Karpas-422 (cell line): ENCODE data around the gene CAPN5. TPM values are rescaled to one million over a fixed set of nuclear protein-coding genes. Genes with fewer than 3 reads are reported as not detected.

ENCODE experiments used
- DNase-seq: peaks from one replicate; pipeline ENCODE4 v3.0.0-alpha.2; 2015
- H2AFZ ChIP-seq: fragments of 200-600 bp; sonication (generic); 2 replicates; pipeline ENCODE4 v1.6.1; 2014; ENCODE audit warnings: antibody characterized with exemption, low read length, mixed read lengths
- H3K27ac ChIP-seq: fragments of 200-600 bp; sonication (generic); 2 replicates; pipeline ENCODE4 v1.5.1; 2014; ENCODE audit warnings: mild to moderate bottlenecking, low read length, moderate library complexity
- H3K27me3 ChIP-seq: fragments of 200-600 bp; sonication (generic); 2 replicates; pipeline ENCODE4 v1.6.1; 2014; ENCODE audit warnings: low read length, mixed read lengths
- H3K36me3 ChIP-seq: fragments of 200-600 bp; sonication (generic); 2 replicates; pipeline ENCODE4 v1.6.1; 2014; ENCODE audit warnings: low read length, mixed read lengths; ENCODE audit not compliant: insufficient read depth
- H3K4me1 ChIP-seq: fragments of 200-600 bp; sonication (generic); 2 replicates; pipeline ENCODE4 v1.6.1; 2014; ENCODE audit warnings: mild to moderate bottlenecking, low read length, mixed read lengths
- H3K4me2 ChIP-seq: fragments of 200-600 bp; sonication (generic); 2 replicates; pipeline ENCODE4 v1.6.1; 2014; ENCODE audit warnings: low read length, low read depth, mild to moderate bottlenecking; ENCODE audit not compliant: poor library complexity, severe bottlenecking
- H3K4me3 ChIP-seq: fragments of 200-600 bp; sonication (generic); 2 replicates; pipeline ENCODE4 v1.5.1; 2014; ENCODE audit warnings: mild to moderate bottlenecking, antibody characterized with exemption, low read length, mixed read lengths
- H3K79me2 ChIP-seq: fragments of 200-600 bp; sonication (generic); 2 replicates; pipeline ENCODE4 v1.6.1; 2014; ENCODE audit warnings: mild to moderate bottlenecking, low read length, mixed read lengths
- H3K9ac ChIP-seq: fragments of 200-600 bp; sonication (generic); 2 replicates; pipeline ENCODE4 v1.6.0; 2014; ENCODE audit warnings: low read length
- H3K9me2 ChIP-seq: fragments of 200-600 bp; sonication (generic), shearing (Covaris generic); replicated peaks from 2 replicates; pipeline ENCODE4 v1.6.0; 2014; ENCODE audit warnings: mild to moderate bottlenecking, low read length, moderate library complexity; ENCODE audit not compliant: insufficient read depth
- H3K9me3 ChIP-seq: fragments of 300-700, 200-600 bp; sonication (generic); 2 replicates; pipeline ENCODE4 v1.6.1; 2014; ENCODE audit warnings: low read length, mixed read lengths
- H4K20me1 ChIP-seq: fragments of 200-600 bp; sonication (generic); 2 replicates; pipeline ENCODE4 v1.6.1; 2014; ENCODE audit warnings: mild to moderate bottlenecking, antibody characterized with exemption, low read length, low read depth; ENCODE audit not compliant: insufficient read depth
- total RNA-seq: library from RNA; depleted of rRNA; stranded (reverse); fragments of >200 nt; shearing (Covaris generic); gene quantifications from 2 replicates; pipeline ENCODE4 v1.2.3, GENCODE V29; 2014; ENCODE audit warnings: low replicate concordance

Gene CAPN5
- total RNA-seq, 1 experiment from 2014 or later, result 0.07 TPM

- Histone ChIP-seq H3K4me3 (no peak overlapping the region), H3K4me2 (no peak overlapping the region), H3K9me2 (no peaks in the 10 kb centered on the region), H3K36me3 (no peaks in the 10 kb centered on the region), H4K20me1 (0 out of 2 replicates have a peak, but pooled peaks cover 7% of the 10 kb centered on the region), H2AFZ (no peak overlapping the region), H3K27me3 (no peaks in the 10 kb centered on the region), H3K4me1 (no peaks in the 10 kb centered on the region; the same call in 1 of the 2 replicates), H3K9ac (no peak overlapping the region), H3K79me2 (no peaks in the 10 kb centered on the region), H3K27ac (no peak overlapping the region), H3K9me3 (no peaks in the 10 kb centered on the region)
- DNase-seq, result no peak
These were observed 62.5 kb downstream of the CAPN5 start for GRCh38 chr11:77129069-77129841.

- no peak overlapping the region for H2AFZ ChIP-seq
- H3K9ac ChIP-seq, result no peak overlapping the region
These were observed 63.3 kb downstream of the CAPN5 start for GRCh38 chr11:77129842-77130756.

GRCh38 chr11:77130763-77131513 lies 64.2 kb downstream of the CAPN5 start:
- Histone ChIP-seq H3K9ac (no peak overlapping the region), H4K20me1 (0 out of 2 replicates have a peak, but pooled peaks cover 7% of the 10 kb centered on the region), H3K79me2 (no peaks in the 10 kb centered on the region), H2AFZ (no peak overlapping the region), H3K4me3 (no peak overlapping the region), H3K4me2 (no peak overlapping the region), H3K4me1 (no peaks in the 10 kb centered on the region; the same call in 1 of the 2 replicates), H3K27ac (no peak overlapping the region), H3K27me3 (no peaks in the 10 kb centered on the region), H3K9me2 (no peaks in the 10 kb centered on the region), H3K9me3 (no peaks in the 10 kb centered on the region), H3K36me3 (no peaks in the 10 kb centered on the region)
- DNase-seq, result no peak

More at GRCh38 chr11:77129842-77130756, 63.3 kb downstream of the CAPN5 start:
- H3K4me2 ChIP-seq, result no peak overlapping the region
- no peaks in the 10 kb centered on the region for H3K9me3 ChIP-seq
- no peak overlapping the region for H3K4me3 ChIP-seq
- no peak for DNase-seq
- H3K79me2 ChIP-seq, result no peaks in the 10 kb centered on the region
- no peaks in the 10 kb centered on the region; the same call in 1 of the 2 replicates for H3K4me1 ChIP-seq
- no peaks in the 10 kb centered on the region for H3K27me3 ChIP-seq
- 0 out of 2 replicates have a peak, but pooled peaks cover 7% of the 10 kb centered on the region for H4K20me1 ChIP-seq
- H3K36me3 ChIP-seq, result no peaks in the 10 kb centered on the region
- no peak overlapping the region for H3K27ac ChIP-seq
- H3K9me2 ChIP-seq, result no peaks in the 10 kb centered on the region

GRCh38 chr11:77131560-77131959 lies 64.8 kb downstream of the CAPN5 start:
- Histone ChIP-seq H3K9ac (no peak overlapping the region), H3K4me2 (no peak overlapping the region), H2AFZ (no peak overlapping the region), H3K4me3 (no peak overlapping the region), H3K27me3 (no peaks in the 10 kb centered on the region), H3K4me1 (no peaks in the 10 kb centered on the region; the same call in 1 of the 2 replicates), H3K79me2 (no peaks in the 10 kb centered on the region), H3K9me3 (no peaks in the 10 kb centered on the region), H3K27ac (no peak overlapping the region), H3K9me2 (no peaks in the 10 kb centered on the region), H3K36me3 (no peaks in the 10 kb centered on the region), H4K20me1 (0 out of 2 replicates have a peak, but pooled peaks cover 7% of the 10 kb centered on the region)
- no peak for DNase-seq

- Histone ChIP-seq H3K9me2 (no peaks in the 10 kb centered on the region), H3K79me2 (no peaks in the 10 kb centered on the region), H3K4me3 (no peak overlapping the region), H3K27me3 (no peaks in the 10 kb centered on the region), H3K4me1 (no peaks in the 10 kb centered on the region; the same call in 1 of the 2 replicates), H3K9me3 (no peaks in the 10 kb centered on the region), H3K27ac (no peak overlapping the region), H2AFZ (no peak overlapping the region), H3K36me3 (no peaks in the 10 kb centered on the region), H3K4me2 (no peak overlapping the region), H3K9ac (no peak overlapping the region), H4K20me1 (no peaks in the 10 kb centered on the region)
- no peak for DNase-seq
These were observed 68.3 kb downstream of the CAPN5 start for GRCh38 chr11:77135069-77135468.

- H3K4me2 ChIP-seq, result no peak overlapping the region
- H3K79me2 ChIP-seq, result no peaks in the 10 kb centered on the region
- no peak for DNase-seq
These were observed 69.3 kb downstream of the CAPN5 start for GRCh38 chr11:77136074-77136473.

GRCh38 chr11:77136784-77137420 lies 70.1 kb downstream of the CAPN5 start:
- H3K79me2 ChIP-seq, result no peaks in the 10 kb centered on the region
- H3K9me3 ChIP-seq, result no peaks in the 10 kb centered on the region
- no peak overlapping the region for H3K4me3 ChIP-seq
- no peaks in the 10 kb centered on the region for H3K27me3 ChIP-seq
- no peaks in the 10 kb centered on the region for H4K20me1 ChIP-seq
- no peaks in the 10 kb centered on the region for H3K36me3 ChIP-seq
- H3K27ac ChIP-seq, result no peak overlapping the region
- H3K9ac ChIP-seq, result no peak overlapping the region
- H3K4me2 ChIP-seq, result no peak overlapping the region
- H2AFZ ChIP-seq, result no peak overlapping the region
- DNase-seq, result no peak
- H3K4me1 ChIP-seq, result no peaks in the 10 kb centered on the region; the same call in 1 of the 2 replicates
- H3K9me2 ChIP-seq, result no peaks in the 10 kb centered on the region

More at GRCh38 chr11:77136074-77136473, 69.3 kb downstream of the CAPN5 start:
- Histone ChIP-seq H3K4me1 (no peaks in the 10 kb centered on the region; the same call in 1 of the 2 replicates), H3K9me3 (no peaks in the 10 kb centered on the region), H4K20me1 (no peaks in the 10 kb centered on the region), H3K9me2 (no peaks in the 10 kb centered on the region), H3K27ac (no peak overlapping the region), H3K36me3 (no peaks in the 10 kb centered on the region), H3K9ac (no peak overlapping the region), H3K27me3 (no peaks in the 10 kb centered on the region), H2AFZ (no peak overlapping the region), H3K4me3 (no peak overlapping the region)
